ENCODE results near the gene GLIS1. TPM values are rescaled to one million over a fixed set of nuclear protein-coding genes. Genes with fewer than 3 reads are reported as not detected.
A peak's percentile ranks its signal among the peaks of the same experiment; 100 is the strongest.

GLIS1 gene
- total RNA-seq, 2 donors from 2014 or later: 0.16 TPM; not detected in 1

GRCh38 chr1:53752281-53752680 is 13.3 kb upstream of the GLIS1 start:
- DNase-seq: no peak
- Histone ChIP-seq H3K9ac (ENCODE audit: low read depth in 2 of 2, low read length in 2 of 2) (no peak overlapping the region), H3K4me3 (no peak overlapping the region), H3K27ac (no peak overlapping the region), H3K4me1 (no peaks in the 10 kb centered on the region), H3K9me3 (no peaks in the 10 kb centered on the region), H3K36me3 (no peaks in the 10 kb centered on the region), H3K27me3 (no peaks in the 10 kb centered on the region)
- no peak for TF ChIP-seq CTCF (IDR thresholded peaks at IDR 0.05)
- intact Hi-C loops (cut with DNase I): no loop called here

GRCh38 chr1:53747841-53748240 is 8.9 kb upstream of the GLIS1 start:
- H3K9me3 ChIP-seq: no peaks in the 10 kb centered on the region
- no peaks in the 10 kb centered on the region for H3K4me1 ChIP-seq
- H3K4me3 ChIP-seq: no peak overlapping the region
- no peaks in the 10 kb centered on the region for H3K27me3 ChIP-seq
- no peak for TF ChIP-seq CTCF (IDR thresholded peaks at IDR 0.05)
- intact Hi-C loops (cut with DNase I): no loop called here
- H3K27ac ChIP-seq: no peak overlapping the region
- no peak for DNase-seq
- H3K36me3 ChIP-seq: no peaks in the 10 kb centered on the region
- H3K9ac ChIP-seq (ENCODE audit: low read depth in 2 of 2, low read length in 2 of 2): no peak overlapping the region

DNA sequence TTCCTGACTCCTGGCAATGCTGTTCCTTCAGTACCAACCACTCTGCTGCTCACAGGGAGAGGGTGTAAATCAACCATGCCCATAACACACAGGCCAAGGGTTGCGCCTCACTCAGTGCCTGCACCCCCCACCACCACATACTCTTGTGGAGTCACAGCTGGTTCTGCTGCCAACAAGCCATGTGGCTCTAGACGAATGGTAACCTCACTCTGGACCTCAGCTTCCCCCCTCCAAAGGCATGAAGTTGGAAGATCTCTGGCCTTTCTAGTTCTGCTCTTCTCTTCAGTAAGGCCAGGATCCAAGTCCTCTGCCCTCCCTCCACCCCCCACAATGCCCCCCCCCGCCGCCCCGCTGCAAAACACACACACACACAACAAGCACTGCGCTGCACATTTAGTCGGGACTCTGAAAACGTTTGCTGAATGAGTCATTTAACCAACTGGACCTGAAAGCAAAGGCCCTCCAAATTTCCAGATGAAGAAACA is 1.7 kb upstream of the GLIS1 start:
- intact Hi-C loops (cut with DNase I): no loop called here
- H3K36me3 ChIP-seq: no peaks in the 10 kb centered on the region
- no peak for DNase-seq
- no peak for TF ChIP-seq CTCF (IDR thresholded peaks at IDR 0.05)
- H3K4me1 ChIP-seq: peaks cover 6% of the 10 kb centered on the region
- no peak overlapping the region for H3K9ac ChIP-seq (ENCODE audit: low read depth in 2 of 2, low read length in 2 of 2)
- no peak overlapping the region for H3K27ac ChIP-seq
- H3K4me3 ChIP-seq: no peak overlapping the region
- no peaks in the 10 kb centered on the region for H3K9me3 ChIP-seq
- H3K27me3 ChIP-seq: peaks cover 38% of the 10 kb centered on the region

DNA sequence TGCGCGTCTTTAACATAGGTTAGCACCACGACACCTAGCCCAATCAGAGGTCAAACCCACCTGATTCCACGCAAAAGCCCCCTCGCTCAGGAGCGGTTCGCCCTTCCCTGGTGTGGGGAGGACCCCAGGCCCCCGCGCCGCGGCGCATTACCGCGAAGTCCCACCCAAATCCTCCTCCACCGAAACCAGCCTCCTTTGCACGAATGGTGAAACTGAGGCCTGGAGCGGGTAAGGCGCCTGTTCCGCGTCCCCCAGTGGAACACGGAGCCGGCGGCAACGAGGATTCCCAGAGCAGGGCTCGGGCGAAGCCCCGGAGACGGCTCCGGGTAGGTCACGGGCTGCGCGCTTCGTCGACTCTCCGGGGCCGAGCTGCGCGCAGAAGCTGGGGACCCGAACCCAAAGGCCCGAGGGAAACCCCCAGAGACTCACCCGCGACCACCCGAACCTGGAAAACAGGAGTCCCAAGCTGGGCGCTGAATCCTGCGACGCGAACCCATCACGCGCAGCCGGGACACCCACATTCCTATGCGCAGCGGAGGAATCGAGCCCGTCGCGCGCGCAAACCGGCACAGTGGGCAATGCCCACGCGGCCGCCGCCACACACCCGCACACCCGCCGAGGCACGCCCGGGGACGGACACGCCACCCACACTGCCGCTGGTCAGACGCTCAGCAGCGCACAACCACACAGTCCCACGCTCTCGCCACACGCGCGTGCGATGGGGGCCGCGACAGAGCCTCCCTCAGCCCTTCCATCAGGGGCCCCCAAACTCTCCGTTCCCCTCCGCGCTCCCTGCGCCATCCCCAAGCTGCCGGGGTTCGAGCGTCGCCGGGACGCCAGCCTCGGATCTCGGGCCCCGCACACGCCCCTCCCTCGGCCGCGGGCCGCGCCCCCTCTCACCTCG is 507 bp downstream of the GLIS1 start:
- H3K27ac ChIP-seq: no peak overlapping the region
- H3K4me1 ChIP-seq: peaks cover 6% of the 10 kb centered on the region
- H3K36me3 ChIP-seq: no peaks in the 10 kb centered on the region
- H3K9me3 ChIP-seq: no peaks in the 10 kb centered on the region
- H3K4me3 ChIP-seq: peak overlapping the region; percentile 58
- DNase-seq: no peak
- no peak for TF ChIP-seq CTCF (IDR thresholded peaks at IDR 0.05)
- H3K27me3 ChIP-seq: peaks cover 38% of the 10 kb centered on the region
- peak overlapping the region; percentile 12 to 72 for H3K9ac ChIP-seq (ENCODE audit: low read depth in 2 of 2, low read length in 2 of 2)
- intact Hi-C loops (cut with DNase I): no loop called here

DNA sequence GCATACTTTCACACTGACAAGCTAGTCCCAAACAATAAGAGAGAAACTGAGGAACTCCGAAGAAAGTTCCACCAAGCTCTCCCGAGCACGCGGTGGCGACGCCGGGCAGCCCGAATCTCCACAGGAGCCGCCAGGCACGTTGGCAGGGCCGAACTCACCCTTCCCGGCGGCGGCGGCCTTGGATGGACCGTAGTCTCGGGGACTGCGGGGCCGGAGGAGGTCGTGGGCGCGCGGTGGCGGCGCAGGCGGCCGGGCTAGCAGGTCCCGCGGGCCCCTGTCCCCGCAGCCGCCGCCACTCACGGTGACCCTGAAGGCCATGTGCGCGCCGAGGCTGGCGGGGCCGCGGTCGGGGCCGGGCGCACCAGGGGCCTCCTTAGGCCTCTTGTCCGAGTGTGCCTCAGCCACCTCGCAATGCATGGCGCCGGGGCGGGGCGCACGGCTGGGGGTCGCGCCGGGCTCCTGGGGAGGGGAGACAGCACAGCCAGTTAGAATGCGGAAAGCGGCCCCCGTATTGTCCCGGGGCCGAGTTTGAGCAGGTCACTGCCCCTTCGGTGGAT is 1.2 kb downstream of the GLIS1 start:
- H3K9me3 ChIP-seq: no peaks in the 10 kb centered on the region
- H3K27ac ChIP-seq: no peak overlapping the region
- H3K4me3 ChIP-seq: peak overlapping the region; percentile 58
- peaks cover 38% of the 10 kb centered on the region for H3K27me3 ChIP-seq
- peak overlapping the region in 1 of 2 donors; percentile 72 for H3K9ac ChIP-seq (ENCODE audit: low read depth in 2 of 2, low read length in 2 of 2)
- peaks cover 6% of the 10 kb centered on the region for H3K4me1 ChIP-seq
- H3K36me3 ChIP-seq: no peaks in the 10 kb centered on the region
- no peak for DNase-seq
- no peak for TF ChIP-seq CTCF (IDR thresholded peaks at IDR 0.05)
- intact Hi-C loops (cut with DNase I): no loop called here
